GM23338 (cell line): ENCODE data around the gene MYL5.

Experiments used
- EZH2phosphoT487 ChIP-seq: fragments of 200-600 bp; sonication (generic); IDR thresholded peaks from one replicate; pipeline ENCODE4 v1.8.1; 2018; ENCODE audit warnings: antibody characterized with exemption; ENCODE audit not compliant: unreplicated experiment
- POLR2AphosphoS5 ChIP-seq: IDR thresholded peaks from 2 replicates; pipeline ENCODE4 v1.6.1; 2016; ENCODE audit warnings: antibody characterized with exemption, low read depth
- TF ChIP-seq, protein P1 (sequence below), 2 experiments: fragments of 200-600 bp in 1 of 2; sonication (generic) in 1 of 2; conservative IDR thresholded peaks; 2 replicates each; pipeline versions ENCODE4 v1.5.1 to v1.6.1; 2016 to 2017; ENCODE audit warnings: antibody characterized with exemption in 2 of 2, low read depth in 2 of 2, mild to moderate bottlenecking in 2 of 2, moderate library complexity in 1 of 2

DNA sequence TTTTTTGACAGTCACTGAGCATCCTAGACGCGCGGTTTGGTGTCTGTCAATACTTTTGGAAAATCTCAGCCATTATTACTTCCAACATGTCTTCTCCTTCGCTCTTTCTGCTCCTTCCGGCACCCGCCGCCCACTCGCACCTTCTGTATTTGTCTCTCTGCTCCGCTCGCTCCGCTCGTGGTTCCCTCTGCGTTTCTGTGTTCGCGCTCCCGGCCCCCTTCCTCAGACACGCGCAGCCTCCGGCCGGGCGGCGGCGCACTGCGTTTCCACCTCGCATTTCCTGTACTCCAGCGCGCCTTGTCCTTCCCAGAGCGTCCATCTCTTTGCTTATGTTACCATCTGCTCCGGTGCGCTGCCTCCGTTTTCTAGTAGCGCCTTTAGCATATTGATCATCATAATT is 27.9 kb upstream of the MYL5 start:
- TF ChIP-seq EZH2phosphoT487 = no peak
- TF ChIP-seq, protein P1, sequence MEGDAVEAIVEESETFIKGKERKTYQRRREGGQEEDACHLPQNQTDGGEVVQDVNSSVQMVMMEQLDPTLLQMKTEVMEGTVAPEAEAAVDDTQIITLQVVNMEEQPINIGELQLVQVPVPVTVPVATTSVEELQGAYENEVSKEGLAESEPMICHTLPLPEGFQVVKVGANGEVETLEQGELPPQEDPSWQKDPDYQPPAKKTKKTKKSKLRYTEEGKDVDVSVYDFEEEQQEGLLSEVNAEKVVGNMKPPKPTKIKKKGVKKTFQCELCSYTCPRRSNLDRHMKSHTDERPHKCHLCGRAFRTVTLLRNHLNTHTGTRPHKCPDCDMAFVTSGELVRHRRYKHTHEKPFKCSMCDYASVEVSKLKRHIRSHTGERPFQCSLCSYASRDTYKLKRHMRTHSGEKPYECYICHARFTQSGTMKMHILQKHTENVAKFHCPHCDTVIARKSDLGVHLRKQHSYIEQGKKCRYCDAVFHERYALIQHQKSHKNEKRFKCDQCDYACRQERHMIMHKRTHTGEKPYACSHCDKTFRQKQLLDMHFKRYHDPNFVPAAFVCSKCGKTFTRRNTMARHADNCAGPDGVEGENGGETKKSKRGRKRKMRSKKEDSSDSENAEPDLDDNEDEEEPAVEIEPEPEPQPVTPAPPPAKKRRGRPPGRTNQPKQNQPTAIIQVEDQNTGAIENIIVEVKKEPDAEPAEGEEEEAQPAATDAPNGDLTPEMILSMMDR (conservative IDR thresholded peaks at IDR 0.05; ENCODE audit: low read depth in 2 of 2) = no peak
- no peak for TF ChIP-seq POLR2AphosphoS5
